HG03442 (cell line): ENCODE measurements around the gene CNBP.
"Not testable (repeated sequence)": the region's sequence is repeated elsewhere in the genome, so short reads cannot be mapped to it uniquely, and the experiment has no call there.

ENCODE experiments used
- ATAC-seq: cut with Tn5 transposase; IDR thresholded peaks from one replicate; pipeline ENCODE4 v1.9.1; 2021; ENCODE audit warnings: mild to moderate bottlenecking, moderate library complexity; ENCODE audit not compliant: unreplicated experiment

CNBP gene

DNA sequence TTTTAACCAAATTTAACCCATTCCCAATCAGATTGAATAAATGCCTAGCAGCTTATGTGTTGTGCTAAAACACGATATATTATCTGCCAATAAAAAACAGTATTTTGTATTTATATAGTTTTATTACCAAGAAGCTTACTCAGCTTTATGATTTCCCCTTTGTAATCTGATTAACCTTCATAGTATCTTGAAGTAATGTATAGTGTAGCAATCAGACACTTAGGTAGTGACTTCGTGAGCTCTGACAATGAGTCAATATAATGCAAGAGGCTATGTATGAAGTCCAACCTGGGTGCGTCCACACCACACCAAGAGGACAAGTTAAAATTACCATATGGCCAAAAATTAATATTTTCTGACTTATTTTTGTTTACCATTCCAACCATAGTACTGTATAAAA lies 2.1 kb upstream of the CNBP start:
- ATAC-seq, result no peak

DNA sequence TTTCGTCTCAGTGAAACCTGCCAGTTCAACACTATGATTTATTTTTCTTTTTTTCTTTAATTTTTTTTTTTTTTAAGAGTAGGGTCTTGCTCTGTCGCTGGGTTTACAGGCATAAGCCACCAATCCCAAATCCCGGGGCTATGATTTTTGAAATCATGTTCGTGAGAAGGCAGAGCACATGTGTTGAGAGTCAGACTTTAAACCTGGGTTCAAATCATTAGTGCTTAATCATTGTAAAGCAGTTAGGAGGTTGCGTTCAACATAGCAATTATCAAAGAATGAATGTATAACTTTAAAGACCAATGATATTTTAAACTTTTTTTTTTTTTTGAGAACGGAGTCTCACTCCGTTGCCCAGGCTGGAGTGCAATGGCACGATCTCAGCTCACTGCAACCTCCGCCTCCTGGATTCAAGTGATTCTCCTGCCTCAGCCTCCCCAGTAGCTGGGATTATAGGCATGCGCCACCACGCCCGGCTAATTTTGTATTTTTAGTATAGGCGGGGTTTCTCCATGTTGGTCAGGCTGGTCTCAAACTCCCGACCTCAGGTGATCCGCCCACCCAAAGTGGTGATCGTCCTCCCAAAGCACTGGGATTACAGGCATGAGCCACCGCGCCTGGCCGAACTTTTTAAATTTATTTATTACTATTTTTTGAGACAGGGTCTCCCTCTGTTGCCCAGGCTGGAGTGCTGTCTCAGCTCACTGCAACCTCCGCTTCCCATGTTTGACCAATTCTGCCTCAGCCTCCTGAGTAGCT lies 1.3 kb upstream of the CNBP start:
- ATAC-seq, result not testable (repeated sequence)

DNA sequence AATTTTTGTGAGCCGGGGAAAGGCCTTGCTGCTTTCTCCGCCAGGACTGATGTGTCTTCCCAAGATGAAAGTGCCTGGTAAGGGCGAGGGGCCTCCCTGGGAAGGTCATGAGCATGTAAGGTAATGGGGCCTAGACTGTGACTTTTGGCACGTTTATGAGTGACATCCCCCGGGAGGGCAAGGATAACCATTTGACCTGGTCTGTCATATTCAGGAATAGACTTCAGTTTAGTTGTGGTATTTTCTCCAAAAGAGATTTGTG lies 631 bp upstream of the CNBP start:
- ATAC-seq, result no peak

DNA sequence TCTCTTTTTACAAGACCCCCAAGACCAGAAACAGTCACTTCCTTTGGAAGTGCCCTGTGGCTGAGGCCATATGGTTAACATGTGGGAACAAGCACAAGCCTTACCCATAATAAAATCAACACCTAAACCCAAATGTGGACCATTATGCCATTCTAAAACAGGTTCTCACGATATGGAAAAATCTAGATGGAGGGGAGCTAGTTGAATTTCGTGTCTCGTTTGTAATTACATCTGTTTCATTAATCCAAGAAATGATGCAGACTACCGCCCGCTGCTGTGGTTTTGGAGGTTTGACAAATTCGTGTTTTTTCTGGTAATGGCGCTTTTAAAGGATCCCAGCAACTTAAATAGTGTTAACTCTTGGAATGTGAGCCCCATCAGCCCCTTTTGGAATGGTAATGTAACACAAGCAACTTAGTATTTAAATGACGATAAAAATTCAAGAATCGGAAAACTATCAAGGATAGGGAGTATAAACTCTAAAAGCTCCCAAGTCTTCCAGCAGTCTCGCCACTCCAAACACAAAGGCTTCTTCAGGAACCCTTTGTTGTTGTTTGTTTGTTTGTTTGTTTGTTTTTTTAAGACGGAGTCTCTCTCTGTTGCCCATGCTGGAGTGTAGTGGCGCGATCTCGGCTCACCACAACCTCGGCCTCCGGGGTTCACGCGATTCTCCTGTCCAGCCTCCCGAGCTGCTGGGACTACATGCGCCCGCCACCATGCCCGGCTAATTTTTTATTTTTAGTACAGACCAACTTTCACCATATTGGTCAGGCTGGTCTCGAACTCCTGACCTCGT lies 1.1 kb downstream of the CNBP start:
- ATAC-seq, result no peak

DNA sequence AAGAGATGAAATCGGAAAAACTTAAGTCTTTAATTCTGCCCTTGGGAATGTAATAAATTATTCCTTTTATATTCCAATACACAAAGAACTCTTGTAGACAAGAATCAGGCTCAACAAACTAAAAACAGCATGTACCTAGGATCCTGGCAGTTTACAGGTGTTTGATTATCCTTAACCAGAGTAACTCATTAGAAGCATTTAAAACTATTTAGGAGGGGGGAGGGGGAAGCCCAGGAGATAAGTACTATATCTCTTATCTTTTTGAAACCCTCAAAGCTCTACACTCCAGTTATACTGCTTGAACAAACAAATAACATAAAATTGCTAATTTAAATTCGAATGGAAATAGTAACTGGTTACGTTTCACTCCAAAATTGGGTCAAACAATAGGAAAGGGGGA lies 1.9 kb downstream of the CNBP start:
- ATAC-seq, result no peak

DNA sequence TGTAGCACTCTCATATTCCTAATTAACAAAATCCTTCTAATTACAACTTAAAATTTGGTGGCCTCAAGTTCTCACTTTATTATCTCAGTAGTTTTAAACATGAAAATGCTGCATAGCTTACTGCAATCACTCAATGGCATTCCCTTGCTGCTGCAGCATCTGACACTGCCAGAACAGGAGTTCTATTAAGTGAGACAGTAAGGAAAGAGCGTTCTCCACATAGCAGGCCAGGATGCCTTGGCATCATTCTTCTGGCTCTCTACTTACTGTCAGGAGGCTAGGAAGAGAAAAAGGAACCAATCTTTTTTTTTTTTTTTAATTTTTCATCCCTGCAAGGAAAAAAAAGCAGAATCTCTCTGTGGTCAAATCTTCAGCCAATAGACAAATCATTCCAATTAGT lies 3.2 kb downstream of the CNBP start:
- ATAC-seq, result no peak

DNA sequence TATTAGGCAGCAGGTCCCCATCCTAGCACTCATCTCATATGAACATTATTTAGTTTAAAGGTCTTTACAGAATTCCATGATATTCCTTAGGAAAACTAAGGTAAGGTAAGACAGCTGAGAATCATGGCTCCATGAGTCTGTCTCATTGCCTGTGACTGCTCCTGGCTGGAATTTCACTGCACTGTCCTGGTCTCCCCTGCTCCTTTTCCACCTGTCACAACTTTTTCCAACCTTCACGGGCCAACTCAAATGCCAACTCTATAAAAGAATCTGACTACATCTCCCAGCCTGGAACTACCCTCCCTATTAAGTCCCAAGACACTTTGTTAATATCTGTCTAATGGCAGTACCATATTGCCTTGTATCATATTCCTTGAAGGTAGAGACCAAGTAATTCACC lies 7.6 kb downstream of the CNBP start:
- ATAC-seq, result no peak

DNA sequence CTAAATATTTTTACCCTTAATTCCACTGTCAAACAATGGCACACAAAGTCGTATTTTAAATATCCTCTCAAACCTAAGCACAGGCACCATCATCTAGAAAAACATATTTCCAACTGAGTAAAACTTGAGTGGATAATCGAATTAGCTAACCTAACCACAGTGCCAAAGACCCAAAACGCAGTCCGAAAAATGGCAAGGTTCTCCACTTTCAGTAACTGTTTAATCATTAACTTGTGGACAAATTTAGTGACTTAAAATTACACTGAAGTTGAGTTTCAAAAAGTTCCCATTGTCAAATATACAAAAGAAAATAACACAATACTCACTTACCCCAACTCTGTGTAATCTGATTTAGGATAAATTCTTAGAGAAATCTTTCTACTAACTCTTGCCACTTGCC lies 10.0 kb downstream of the CNBP start:
- ATAC-seq, result no peak

DNA sequence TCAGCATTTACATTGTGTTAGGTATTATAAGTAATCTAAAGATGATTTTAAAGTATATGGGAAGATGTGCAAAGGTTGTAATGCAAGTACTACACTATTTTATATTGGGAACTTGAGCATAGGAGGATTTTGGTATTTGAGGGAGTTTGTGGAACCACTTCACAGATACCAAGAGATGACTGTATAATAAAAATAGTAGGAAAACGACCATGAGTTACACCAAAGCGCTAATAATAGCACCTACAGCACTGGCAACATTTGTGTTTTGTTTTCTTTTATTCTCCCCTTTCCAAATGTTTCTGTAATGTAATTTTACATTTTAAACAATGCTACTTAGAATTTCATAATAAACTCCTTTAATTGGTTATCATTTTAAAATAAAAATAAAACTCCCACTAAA lies 10.5 kb downstream of the CNBP start:
- no peak for ATAC-seq

DNA sequence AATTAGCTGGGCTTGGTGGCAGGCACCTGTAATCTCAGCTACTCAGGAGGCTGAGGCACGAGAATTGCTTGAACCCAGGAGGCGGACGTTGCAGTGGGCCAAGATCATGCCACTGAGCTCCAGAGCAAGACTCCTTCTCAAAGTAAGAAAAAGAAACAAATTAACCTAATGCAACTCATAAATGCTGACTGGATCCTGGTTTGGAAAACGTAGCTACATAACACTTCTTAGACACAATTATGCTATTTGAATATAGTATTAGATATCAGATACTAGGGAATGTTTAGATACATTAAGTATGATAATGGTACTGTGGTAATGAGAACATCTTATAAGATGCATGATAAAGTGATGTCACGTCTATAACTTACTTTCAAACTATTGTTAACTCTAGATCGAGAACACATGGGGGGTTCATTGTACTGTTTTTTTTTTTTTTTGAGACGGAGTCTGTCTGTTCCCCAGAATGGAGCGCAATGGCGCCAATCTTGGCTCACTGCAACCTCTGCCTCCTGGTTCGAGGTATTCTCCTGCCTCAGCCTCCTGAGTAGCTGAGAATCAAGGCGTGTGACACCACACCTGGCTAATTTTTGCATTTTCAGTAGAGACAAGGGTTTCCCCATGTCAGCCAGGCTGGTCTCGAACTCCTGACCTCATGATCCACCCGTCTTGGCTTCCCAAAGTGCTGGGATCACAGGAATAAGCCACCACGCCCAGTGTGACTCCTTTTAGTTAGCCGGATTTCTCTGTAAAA lies 16.9 kb downstream of the CNBP start:
- ATAC-seq, result no peak

DNA sequence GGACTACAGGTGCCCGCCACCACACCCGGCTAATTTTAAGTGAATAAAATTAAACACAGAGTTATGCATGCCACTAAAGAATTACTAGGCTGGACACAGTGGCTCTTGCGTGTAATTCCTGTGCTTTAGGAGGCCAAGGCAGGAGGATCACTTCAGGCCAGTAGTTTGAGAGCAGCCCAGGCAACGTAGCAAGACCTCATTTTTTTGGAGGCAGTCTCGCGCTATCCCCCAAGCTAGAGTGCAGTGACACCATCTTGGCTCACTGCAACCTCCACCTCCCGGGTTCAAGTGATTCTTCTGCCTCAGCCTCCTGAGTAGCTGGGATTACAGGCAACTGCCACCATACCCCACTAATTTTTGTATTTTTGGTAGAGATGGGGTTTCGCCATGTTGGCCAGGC lies 18.1 kb downstream of the CNBP start:
- ATAC-seq, result not testable (repeated sequence)

DNA sequence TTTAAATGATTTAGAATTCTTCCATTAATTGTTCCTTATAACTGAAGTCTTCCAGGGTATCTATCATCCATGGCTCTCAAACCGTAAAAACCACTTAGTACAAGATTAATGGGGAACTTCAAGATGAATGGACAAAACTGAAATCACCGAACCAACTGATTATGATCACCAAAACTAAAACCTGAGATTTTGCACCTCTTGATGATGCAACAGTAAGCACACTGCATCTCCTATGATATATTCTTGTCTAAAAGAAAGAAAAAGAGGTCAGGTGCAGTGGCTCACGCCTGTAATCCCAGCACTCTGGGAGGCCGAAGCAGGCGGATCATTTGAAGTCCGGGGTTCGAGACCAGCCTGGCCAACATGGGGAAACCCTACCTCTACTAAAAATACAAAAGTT lies 19.2 kb downstream of the CNBP start:
- no peak for ATAC-seq

DNA sequence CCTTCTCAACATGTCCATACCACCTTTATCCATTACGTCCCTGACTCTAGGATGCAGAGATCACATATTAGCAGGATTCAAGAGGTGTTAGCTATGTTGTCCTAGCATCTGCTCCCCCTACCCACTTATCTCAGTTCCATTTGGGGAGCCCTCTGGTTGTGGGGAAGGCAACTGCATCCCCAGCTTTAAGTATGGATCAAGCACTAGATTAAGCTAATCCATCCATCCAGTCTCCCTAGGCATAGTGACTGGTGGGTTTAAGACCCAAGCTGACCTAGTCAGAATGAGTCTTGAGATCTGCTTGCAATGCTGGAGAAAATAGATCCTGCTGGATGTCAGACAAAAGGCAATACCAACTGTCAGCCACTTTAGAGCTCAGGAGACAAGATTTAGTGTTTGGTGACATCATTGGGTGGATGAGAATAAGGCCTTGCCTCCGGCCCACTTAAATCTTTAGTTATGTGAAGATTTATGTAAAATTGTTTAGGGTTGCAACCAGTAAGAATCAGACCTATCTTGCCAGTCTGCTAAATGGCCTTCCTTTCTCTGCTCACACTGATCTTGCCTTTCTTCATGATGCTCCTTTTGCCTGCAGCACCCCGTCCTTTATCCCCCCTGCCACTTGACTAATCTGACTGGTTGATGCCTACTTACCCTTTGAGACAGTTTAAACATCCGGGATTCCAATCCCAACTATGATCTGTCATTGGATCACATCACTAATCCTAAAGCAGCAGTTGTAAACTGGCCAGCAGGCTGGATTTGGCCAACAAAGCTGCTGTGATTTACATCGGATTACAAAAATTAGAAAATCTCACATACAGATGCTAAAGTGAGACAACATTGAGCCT lies 20.7 kb downstream of the CNBP start:
- no peak for ATAC-seq

DNA sequence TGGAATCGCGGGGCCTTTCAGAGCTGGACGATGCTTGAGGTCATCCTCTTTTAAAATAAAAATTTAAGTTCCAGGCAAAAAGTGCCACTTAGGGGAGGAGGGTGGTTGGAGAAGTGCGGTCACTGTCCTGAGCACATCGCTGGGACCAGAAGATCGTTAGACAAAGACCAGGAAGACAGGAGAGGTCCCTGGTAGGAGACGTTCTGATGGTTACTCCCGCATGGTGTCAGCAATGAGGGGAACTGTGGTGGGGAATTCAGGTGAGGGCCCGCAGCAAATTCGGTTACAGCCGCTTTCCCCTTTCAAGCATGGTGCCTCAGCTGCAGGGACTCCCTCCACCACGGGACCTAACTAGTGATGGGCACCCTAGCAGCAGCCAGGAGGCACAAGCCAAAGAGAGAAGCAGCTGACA lies 21.8 kb downstream of the CNBP start:
- ATAC-seq, result no peak

DNA sequence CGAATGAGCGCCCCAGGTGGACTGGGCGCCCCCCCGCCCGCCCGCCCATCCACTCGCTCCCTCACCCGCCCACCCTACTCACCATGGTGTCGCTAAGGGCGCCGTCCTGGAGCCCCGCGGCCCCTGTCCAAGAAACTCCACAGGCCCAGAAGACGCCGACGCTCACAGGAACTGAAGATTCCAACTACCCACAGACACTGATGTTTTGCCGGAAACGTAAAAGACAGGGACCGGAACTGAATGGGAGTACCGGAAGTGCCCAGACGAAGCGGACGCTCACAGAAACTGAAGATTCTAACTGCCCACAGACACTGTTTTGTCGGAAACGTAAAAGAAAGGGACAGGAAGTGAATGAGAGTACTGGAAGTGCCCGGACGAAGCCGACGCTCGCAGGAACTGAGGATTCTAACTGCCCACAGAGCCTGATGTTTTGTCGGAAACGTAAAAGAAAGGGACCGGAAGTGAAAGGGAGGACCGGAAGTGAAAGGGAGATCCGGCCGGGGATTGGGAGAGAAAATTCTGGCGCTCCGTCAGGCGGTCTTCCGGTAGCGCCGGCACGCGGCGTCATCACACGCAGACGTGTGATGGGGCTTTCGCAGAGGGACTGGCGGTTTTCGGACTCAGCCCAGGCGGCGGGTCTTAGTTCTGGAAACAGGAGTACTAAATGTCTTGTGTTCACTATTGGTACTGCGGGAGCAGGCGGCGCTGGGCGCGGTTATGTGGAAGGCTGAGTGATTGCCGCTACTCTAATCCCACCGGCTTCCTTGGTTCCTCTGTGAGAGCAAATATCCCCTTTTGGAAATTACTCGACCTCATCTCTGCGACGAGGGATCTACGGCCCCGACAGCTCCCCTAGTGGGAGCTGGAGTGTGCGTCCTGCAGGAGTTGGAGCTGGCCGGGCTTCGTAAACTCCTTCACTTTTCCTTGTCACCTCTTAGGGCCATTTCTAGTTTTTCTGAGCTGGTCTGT lies 22.5 kb downstream of the CNBP start, which contains the start of gene ISY1:
Gene ISY1 (minus strand): TSS at position 173 of the 969 bp plus-strand sequence. CDS start 88 bp downstream, at position 85.
- peak; percentile 75 for ATAC-seq

DNA sequence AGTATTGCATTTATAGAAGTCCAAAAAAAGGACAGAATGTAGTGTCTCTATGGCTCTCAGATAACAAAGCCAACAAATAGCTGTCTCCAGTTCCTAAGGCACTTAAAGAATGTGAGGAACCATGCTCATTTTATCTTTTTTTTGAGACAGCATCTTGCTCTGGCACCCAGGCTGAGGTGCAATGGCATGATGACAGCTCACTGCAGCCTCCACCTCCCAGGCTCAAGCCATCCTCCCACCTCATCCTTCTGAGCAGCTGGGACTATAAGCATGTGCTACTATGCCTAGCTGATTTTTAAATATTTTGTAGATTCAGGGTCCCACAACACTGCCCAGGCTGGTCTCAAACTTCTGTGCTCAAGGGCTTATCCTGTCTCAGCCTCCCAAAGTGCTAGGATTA lies 38.9 kb downstream of the CNBP start:
- no peak for ATAC-seq

DNA sequence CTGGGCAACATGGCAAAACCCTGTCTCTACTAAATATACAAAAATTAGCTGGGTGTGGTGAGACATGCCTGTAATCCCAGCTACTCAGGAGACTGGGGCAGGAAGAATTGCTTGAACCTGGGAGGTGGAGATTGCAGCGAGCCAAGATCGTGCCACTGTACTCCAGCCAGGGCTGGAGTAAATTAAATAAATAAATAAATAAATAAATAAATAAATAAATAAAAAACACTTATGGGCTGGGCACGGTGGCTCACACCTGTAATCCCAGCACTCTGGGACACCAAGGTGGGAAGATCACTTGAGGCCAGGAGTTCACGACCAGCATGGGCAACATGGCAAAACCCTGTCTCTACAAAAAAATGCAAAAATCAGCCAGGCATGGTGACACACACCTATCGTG lies 42.7 kb downstream of the CNBP start:
- ATAC-seq, result not testable (repeated sequence)

DNA sequence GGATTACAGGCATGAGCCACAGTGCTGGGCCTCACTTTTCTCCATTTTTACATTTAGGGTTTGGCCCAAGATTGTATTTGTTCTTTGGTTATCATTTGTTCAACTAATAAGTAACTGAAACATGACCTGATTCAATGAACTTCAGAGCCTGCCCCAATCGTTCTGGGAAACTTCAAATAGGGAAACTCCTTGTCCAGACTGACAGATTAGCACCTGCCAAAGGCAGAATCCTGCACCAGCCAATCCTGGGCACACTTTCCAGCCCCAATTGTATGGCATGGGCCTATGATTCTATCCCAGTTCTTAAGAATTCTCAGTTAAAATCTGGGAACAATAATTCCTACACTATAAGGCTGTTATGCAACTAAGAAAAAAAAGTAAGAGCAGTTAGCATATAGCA lies 43.8 kb downstream of the CNBP start:
- ATAC-seq, result no peak

DNA sequence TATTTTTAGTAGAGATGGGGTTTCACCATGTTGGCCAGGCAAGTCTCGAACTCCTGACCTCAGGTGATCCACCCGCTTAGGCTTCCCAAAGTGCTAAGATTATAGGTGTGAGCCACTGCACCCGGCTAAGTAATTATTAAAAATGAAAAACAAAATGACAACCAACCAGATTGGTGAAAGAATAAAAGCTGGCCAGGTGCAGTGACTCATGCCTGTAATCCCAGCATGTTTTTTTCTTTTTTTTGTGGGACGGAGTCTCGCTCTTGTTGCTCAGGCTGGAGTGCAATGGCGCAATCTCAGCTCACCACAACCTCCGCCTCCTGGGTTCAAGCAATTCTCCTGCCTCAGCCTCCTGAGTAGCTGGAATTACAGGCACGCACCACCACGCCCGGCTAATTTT lies 47.4 kb downstream of the CNBP start:
- ATAC-seq, result not testable (repeated sequence)
